AG09319 (cell line): ENCODE measurements around the gene TRAPPC6A.

Experiments used
- DNase-seq: peaks from one replicate; pipeline ENCODE4 v3.0.0-alpha.2; 2010; ENCODE audit warnings: low read depth; ENCODE audit errors: extremely low read depth
- TF ChIP-seq, protein P1 (sequence below): IDR thresholded peaks from 2 replicates; pipeline ENCODE4 v1.5.1; 2011; ENCODE audit warnings: low read depth, mild to moderate bottlenecking, inconsistent platforms, low read length, moderate library complexity

TRAPPC6A gene, protein sequence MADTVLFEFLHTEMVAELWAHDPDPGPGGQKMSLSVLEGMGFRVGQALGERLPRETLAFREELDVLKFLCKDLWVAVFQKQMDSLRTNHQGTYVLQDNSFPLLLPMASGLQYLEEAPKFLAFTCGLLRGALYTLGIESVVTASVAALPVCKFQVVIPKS

DNA sequence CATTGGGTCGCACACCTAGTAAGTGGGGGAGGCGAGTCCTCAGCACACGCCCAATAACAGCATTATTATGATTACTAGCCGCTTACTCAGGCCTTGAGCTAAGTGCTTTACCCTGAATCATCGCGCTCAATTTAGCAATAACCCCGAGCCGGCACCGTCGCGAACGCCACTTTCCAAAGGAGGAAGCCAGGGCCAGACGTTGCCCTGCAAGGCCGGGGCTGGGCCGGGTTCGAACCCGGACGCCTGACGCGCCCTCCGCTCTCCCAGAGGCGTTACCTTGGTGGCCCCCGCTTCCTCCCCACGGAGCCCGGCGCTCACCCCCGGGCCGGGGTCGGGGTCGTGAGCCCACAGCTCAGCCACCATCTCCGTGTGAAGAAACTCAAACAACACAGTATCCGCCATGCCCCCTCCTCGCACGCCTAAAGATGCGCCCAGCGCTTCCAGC is at the start of gene TRAPPC6A:
Gene TRAPPC6A, minus strand, starts transcription at position 421 of the 445 bp plus-strand sequence. Its CDS starts 19 bp downstream, at position 402.
- no peak for DNase-seq
- TF ChIP-seq, protein P1, sequence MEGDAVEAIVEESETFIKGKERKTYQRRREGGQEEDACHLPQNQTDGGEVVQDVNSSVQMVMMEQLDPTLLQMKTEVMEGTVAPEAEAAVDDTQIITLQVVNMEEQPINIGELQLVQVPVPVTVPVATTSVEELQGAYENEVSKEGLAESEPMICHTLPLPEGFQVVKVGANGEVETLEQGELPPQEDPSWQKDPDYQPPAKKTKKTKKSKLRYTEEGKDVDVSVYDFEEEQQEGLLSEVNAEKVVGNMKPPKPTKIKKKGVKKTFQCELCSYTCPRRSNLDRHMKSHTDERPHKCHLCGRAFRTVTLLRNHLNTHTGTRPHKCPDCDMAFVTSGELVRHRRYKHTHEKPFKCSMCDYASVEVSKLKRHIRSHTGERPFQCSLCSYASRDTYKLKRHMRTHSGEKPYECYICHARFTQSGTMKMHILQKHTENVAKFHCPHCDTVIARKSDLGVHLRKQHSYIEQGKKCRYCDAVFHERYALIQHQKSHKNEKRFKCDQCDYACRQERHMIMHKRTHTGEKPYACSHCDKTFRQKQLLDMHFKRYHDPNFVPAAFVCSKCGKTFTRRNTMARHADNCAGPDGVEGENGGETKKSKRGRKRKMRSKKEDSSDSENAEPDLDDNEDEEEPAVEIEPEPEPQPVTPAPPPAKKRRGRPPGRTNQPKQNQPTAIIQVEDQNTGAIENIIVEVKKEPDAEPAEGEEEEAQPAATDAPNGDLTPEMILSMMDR = no peak

DNA sequence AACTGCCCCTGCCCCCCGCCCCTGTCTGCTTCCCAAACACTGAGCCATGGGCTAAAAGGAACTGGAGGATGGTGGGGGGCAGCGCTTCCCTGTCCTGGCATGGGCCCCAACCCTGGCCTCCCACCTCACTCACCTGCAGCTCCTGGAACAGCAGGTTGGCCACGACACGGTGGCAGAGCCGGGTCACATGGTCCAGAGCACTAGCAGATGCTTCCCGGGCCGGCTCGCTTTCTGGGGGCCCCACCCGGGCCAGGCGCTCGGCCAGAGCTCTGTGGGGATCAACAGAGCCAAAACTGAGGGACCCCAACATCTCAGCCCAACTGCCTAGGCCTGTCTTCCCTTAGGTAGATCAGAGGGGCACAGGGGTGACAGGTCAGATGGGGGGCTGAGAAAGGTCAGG is 46.6 kb upstream of the TRAPPC6A start:
- no peak for DNase-seq
- TF ChIP-seq, protein P1 = no peak

DNA sequence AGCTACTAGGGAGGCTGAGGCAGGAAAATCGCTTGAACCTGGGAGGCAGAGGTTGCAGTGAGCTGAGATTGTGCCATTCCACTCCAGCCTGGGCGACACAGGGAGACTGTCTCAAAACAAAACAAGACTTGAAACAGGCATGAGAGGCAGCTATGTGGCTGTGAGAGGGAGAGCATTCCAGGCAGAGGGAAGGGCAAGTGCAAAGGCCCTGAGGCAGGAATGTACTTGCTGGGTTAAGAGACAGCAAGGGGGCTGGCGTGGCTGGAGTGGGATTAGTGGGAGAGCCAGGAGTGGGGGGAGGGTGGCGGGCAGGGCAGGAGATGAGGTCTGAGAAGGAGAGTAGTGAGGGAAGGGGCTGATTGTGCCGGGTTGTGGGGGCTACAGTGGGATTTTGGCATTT is 45.8 kb upstream of the TRAPPC6A start:
- DNase-seq = no peak

DNA sequence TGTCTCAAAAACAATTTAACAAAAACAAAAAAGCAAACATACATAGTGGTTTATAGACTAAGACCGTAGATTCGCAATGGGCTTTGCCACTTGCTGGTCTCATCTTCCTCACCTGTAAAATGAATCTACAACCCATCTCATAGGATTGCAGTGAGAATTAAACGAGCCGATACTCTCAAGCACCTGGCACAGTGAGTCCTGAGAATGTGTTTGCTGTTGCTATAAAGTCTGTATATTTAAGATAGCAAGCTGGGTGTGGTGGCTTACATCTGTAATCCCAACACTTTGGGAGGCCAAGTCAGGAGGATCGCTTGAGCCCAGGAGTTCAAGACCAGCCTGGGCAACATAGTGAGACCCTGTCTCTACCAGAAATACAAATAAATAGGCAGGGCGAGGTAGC is 44.7 kb upstream of the TRAPPC6A start:
- no peak for DNase-seq
- TF ChIP-seq, protein P1 = no peak

More for the DNA sequence above, 45.8 kb upstream of the TRAPPC6A start:
- TF ChIP-seq, protein P1 = no peak

DNA sequence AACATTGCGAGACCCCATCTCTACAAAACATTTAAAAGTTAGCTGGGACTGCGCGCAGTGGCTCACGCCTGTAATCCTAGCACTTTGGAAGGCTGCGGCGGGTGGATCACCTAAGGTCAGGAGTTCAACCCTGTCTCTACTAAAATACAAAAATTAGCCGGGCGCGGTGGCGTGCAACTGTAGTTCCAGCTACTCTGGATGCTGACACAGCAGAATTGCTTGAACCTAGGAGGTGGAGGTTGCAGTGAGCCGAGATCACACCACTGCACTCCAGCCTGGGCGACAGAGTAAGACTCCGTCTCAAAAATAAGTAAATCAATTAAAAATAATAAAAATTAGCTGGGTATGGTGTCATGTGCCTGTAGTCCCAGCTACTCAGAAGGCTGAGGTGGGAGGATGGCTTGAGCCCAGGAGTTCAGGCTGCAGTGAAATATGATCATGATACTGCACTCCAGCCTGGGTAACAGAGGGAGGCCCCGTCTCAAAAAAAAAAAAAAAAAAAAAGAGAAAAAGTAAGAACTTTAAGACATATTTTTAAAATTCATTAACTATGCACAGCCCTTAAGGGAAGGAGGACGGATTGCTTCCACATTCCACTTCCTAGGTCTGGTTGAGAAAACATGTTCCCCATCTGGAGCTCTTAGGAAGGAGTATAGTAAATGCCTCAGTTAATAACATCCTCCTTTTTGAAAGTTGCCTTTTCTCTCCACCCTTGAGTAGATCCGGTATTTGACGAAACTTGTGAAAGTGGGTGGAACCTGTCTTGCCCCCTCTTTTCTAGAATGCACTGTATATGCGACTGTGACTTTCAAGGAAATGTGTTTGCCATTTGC is 41.1 kb upstream of the TRAPPC6A start:
- TF ChIP-seq, protein P1 = no peak
- no peak for DNase-seq

DNA sequence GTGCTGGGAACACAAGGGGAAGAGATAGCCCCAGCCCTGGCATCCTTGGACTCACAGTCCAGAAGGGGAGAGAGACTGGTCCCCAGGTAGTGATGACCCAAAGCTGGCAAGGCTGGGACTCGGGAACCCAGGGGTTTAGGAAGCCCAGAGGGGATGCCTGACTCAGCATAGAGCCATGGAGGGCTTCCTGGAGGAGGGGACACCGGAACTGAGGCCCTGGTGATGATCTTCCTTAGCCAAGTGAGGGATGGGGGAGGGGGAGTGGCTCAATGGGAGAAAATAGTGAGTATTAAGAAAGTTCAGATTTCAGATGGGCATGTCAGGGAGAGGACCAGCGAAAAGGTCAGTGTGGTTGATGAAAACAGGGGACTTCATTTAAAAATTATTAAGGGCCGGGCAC is 40.4 kb upstream of the TRAPPC6A start:
- TF ChIP-seq, protein P1 = no peak
- DNase-seq = no peak

DNA sequence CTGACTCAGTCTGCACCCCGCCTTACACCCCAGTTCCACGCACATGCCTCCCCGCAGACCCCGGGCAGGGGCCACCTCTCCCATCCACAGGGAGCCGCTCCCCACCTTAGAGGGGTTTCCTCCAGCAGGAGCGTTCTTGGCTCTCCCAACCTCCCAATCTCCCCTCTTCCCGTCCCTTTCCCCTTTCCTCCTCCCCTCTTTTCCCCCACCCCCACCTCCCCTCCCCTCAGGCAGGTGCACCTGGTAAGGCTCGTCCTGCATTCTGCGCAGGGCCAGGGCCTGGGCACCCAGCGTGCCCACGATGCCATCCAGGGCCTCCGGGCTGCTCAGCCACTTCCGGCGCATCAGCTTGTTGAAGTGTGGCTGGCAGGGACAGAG is 39.9 kb upstream of the TRAPPC6A start:
- no peak for DNase-seq
- TF ChIP-seq, protein P1 = no peak
